Measurements from ENCODE around the gene MANF.
"Not testable (repeated sequence)": the region's sequence is repeated elsewhere in the genome, so short reads cannot be mapped to it uniquely, and the experiment has no call there.

MANF gene

DNA sequence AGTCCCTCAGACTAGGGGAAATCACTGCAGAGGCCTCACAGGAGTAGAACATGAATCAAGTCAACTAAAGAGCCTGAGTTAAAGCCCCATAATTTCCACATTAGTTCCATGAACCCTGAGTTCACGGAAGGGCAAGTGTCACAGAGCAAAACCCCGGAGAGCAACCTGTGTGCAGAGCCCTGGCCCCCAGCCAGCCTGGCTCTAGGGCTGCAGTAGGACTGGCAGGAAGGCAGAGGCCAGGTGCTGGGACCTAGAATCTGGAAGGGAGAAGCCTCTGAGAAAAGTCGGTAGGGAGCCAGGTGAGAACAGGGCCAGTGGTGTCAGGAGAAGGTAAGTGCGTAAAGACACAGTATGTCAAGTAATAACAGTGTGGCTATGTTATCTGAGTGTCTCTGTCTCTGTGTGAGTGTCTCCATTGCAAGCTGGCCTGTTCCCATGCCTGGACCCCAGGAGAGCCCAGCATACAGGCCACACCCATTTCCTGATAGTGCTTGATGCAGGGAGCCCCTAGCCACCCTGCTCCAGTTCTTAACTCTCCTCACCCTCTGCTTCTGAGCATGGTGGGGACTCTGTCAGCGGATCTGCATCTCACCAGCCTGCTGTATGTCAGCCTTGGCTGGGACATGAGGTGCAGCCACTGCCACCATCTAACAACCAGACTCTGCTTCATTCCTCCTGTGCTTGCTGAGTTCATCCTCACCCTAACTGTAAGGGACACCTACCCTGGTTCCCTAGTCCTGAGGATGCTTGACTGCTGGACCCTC lies 11.3 kb upstream of the MANF start:
- DNase-seq (ENCODE audit: low read depth in 2 of 2), result no peak

- no peak for DNase-seq (ENCODE audit: low read depth in 2 of 2)
Measured at GRCh38 chr3:51374456-51374855, 10.6 kb upstream of the MANF start.

DNA sequence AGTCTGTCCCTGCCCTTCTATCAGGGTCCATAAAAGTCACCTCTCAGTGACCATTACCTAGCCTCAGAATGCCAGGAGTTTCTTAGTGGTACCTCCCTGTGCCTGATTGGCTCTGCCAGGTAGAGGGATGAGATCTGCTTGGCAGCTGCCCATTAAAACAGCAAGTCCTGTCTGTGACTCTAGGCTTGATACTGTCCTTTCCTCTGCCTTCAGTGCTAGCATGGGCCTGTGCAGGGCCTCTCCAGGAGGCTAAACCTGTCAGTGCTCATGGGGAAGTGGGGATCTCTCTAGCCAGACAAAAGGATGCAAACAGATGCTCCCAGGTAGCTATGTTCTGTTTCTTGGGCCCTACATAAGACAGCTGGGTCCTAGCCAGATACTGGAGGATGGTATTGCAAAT lies 10.0 kb upstream of the MANF start:
- DNase-seq (ENCODE audit: low read depth in 2 of 2), result no peak

- DNase-seq (ENCODE audit: low read depth in 2 of 2), result no peak
Measured at GRCh38 chr3:51375571-51375970, 9.5 kb upstream of the MANF start.

GRCh38 chr3:51378065-51378464 lies 7.0 kb upstream of the MANF start:
- DNase-seq (ENCODE audit: low read depth in 2 of 2), result no peak

GRCh38 chr3:51378726-51379125 lies 6.4 kb upstream of the MANF start:
- DNase-seq (ENCODE audit: low read depth in 2 of 2), result no peak

DNA sequence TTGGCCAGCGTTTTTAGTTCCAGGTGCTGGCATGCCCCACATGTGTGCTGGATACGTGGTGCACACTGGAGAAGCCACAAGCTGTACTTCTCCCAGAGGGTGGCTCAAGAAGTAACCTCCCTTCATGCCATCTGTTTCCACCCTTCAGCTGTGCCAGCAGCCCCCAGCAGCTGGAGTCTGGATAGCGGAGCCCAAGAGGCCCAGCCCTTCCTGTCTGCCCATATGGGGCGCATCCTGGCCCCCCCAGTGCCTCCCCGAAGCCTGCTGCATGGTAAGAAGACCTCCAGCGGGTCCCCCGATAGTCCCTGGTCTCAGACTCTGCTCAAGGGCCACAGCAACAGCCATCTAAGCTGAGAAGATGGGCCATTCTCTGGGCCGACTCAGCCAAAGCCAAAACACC lies 5.8 kb upstream of the MANF start:
- DNase-seq (ENCODE audit: low read depth in 2 of 2), result no peak

GRCh38 chr3:51379746-51380455 lies 5.2 kb upstream of the MANF start:
- no peak for DNase-seq (ENCODE audit: low read depth in 2 of 2)

GRCh38 chr3:51380601-51381332 lies 4.3 kb upstream of the MANF start:
- no peak for DNase-seq (ENCODE audit: low read depth in 2 of 2)

DNA sequence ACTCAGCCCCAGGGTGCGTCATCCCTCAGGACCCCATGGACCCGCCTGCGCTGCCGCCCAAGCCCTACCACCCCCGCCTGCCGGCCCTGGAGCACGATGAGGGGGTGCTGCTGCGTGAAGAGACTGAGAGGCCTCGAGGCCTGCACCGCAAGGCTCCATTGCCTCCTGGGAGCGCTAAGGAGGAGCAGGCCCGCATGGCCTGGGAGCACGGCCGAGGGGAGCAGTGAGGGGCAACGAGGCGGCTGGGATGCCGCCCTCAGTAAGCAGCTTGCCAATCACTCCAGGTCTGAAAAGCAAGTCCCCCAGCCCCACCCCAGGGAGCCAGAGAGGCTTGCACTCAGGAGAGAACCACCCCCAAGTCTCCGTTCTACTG lies 3.8 kb upstream of the MANF start:
- DNase-seq (ENCODE audit: low read depth in 2 of 2), result no peak

- DNase-seq (ENCODE audit: low read depth in 2 of 2), result no peak
Measured at GRCh38 chr3:51382076-51382745, 2.9 kb upstream of the MANF start.

DNA sequence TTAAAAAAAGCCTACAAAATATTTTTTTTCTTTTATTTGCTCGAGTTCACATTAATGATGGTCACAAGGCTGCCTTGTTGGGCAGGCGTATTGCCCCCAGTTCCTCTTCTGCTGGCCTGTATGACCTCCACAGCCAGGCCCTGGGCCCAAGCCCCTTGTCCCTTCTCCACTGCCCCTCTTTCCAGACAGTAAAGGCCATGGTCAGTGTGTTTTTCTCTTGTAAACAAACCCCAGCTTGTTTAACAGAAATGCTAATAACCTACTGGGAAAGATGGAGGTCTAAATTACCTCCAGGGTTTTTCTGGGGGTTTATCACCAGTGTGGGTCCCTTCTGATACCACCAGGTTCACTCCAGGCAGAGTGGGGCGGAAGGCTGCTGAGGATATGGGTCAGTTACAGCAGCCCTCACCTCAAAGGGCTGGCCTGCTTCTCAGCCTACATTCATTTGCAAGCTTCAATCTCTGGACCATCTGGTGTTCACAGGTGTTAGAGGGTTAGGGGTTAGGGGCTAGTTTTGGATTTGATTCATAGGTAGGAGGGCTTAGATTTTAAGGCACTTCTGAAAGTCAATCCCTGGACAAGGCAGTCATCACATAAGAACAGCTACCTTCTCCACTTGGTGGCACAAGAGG lies 2.0 kb upstream of the MANF start:
- no peak for DNase-seq (ENCODE audit: low read depth in 2 of 2)

- no peak for DNase-seq (ENCODE audit: low read depth in 2 of 2)
Measured at GRCh38 chr3:51384055-51384725, 901 bp upstream of the MANF start.

GRCh38 chr3:51385621-51386091 lies 565 bp downstream of the MANF start:
- no peak for DNase-seq (ENCODE audit: low read depth in 2 of 2)

- DNase-seq (ENCODE audit: low read depth in 2 of 2), result no peak
Measured at GRCh38 chr3:51386159-51386851, 1.2 kb downstream of the MANF start.

DNA sequence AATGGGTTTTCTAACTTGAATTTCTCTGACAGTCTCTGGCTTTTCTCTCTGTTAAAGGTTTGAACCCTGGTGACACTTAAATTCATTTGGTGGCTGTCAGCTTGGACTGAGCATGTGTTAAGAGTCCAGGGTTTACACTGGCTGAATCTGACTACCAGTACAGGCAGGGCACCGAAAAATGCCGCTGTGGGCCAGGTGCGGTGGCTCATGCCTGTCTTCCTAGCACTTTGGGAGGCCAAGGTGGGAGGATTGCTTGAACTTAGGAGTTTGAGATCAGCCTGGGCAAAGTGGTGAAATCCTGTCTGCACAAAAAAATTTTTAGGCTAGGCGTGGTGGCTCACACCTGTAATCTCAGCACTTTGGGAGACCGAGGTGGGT lies 1.8 kb downstream of the MANF start:
- no peak for DNase-seq (ENCODE audit: low read depth in 2 of 2)

GRCh38 chr3:51387281-51387680 lies 2.2 kb downstream of the MANF start:
- not testable (repeated sequence) for DNase-seq (ENCODE audit: low read depth in 2 of 2)

- no peak for DNase-seq (ENCODE audit: low read depth in 2 of 2)
Measured at GRCh38 chr3:51388286-51389029, 3.4 kb downstream of the MANF start.

GRCh38 chr3:51389423-51390183 lies 4.5 kb downstream of the MANF start:
- no peak for DNase-seq (ENCODE audit: low read depth in 2 of 2)
